Measurements from ENCODE around the gene DRAP1. TPM values are rescaled to one million over a fixed set of nuclear protein-coding genes. Genes with fewer than 3 reads are reported as not detected.
A peak's percentile ranks its signal among the peaks of the same experiment; 100 is the strongest.
"Not testable (repeated sequence)": the region's sequence is repeated elsewhere in the genome, so short reads cannot be mapped to it uniquely, and the experiment has no call there.

DRAP1 gene
- total RNA-seq, 1 experiment from 2014 or later = 114 TPM

DNA sequence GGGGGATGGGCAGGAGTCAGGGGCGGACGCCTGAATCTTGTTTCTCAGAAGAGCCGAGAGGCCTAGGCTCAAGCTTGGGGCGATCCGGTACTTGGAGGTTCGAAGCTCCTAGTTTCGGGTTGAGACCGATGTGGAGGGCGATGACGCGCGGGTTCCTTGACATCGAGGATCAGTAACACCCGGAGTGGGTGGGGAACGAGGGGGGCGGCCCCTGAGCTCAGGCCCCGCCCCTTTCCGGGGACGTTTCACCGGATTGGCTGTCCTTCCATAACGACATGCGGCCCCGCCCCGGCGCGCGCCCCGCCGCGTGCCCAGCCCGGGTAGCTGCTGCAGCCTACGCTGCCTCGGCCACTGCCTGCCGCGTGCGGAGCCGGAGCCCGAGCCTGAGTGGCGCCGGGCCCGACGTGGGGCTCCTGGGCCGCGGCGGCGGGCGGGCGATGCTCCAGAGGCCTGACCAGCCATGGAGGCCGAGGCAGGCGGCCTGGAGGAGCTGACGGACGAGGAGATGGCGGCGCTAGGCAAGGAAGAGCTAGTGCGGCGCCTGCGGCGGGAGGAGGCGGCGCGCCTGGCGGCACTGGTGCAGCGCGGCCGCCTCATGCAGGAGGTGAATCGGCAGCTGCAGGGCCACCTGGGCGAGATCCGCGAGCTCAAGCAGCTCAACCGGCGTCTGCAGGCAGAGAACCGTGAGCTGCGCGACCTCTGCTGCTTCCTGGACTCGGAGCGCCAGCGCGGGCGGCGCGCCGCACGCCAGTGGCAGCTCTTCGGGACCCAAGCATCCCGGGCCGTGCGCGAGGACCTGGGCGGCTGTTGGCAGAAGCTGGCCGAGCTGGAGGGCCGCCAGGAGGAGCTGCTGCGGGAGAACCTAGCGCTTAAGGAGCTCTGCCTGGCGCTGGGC, 28.7 kb upstream of the DRAP1 start, which contains the start of gene CCDC85B (continued):
- TF ChIP-seq, protein P1, sequence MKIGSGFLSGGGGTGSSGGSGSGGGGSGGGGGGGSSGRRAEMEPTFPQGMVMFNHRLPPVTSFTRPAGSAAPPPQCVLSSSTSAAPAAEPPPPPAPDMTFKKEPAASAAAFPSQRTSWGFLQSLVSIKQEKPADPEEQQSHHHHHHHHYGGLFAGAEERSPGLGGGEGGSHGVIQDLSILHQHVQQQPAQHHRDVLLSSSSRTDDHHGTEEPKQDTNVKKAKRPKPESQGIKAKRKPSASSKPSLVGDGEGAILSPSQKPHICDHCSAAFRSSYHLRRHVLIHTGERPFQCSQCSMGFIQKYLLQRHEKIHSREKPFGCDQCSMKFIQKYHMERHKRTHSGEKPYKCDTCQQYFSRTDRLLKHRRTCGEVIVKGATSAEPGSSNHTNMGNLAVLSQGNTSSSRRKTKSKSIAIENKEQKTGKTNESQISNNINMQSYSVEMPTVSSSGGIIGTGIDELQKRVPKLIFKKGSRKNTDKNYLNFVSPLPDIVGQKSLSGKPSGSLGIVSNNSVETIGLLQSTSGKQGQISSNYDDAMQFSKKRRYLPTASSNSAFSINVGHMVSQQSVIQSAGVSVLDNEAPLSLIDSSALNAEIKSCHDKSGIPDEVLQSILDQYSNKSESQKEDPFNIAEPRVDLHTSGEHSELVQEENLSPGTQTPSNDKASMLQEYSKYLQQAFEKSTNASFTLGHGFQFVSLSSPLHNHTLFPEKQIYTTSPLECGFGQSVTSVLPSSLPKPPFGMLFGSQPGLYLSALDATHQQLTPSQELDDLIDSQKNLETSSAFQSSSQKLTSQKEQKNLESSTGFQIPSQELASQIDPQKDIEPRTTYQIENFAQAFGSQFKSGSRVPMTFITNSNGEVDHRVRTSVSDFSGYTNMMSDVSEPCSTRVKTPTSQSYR (CRISPR knock-in tag; IDR thresholded peaks at IDR 0.05) = 0 out of 2 replicates have a peak, but pooled peaks have one; percentile 20
- TF ChIP-seq OVOL2 (CRISPR knock-in tag; IDR thresholded peaks at IDR 0.05; ENCODE audit: borderline replicate concordance) = no peak

DNA sequence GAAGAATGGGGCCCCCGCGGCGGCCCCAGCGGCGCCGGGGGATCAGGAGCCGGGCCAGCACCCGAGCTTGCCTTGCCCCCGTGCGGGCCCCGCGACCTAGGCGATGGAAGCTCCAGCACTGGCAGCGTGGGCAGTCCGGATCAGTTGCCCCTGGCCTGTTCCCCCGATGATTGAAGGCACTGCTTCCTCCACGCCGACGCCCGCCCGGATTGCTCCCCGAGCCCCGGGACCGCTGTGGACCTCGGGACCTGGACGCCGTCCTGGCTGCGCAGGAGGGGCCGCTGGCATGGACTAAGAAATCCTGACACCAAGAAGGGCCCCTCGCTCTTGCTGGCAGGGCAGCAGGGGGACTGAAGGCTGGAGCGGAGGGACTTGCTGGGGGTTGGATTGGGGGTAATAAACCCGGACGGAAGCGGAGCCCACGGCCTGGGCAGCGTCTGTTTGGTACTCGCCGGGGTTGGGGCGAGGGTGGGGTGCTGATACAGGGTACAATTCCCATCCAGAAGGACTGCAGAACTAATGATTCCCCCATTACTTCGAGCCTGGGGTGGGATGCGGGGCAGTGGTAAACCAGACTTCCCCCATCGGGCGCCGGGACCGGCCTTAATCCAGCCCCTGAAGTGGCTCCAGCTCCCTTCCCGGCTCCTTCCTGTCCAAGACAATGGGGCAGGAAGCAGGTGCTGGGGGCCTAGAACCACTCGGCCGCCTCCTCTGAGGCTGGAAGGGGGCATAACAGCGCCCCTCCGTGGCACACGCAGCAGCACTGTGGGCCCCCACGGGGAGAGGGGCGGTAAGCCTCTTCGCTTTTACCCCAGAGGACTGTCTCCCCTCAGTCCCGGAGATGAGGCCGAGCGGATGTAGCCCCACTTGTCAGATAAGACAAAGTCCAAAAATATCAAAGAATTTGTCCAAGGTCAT, 27.7 kb upstream of the DRAP1 start:
- H3K4me1 Mint-ChIP-seq = peaks cover 48% of the 10 kb centered on the region
- peak; percentile 17 for ATAC-seq
- peaks cover 15% of the 10 kb centered on the region for H3K27me3 Mint-ChIP-seq (ENCODE audit: low read depth)
- H3K27ac Mint-ChIP-seq = no peak overlapping the region; the same call in 1 of the 2 replicates
- POLR2A ChIA-PET = interaction anchor here (0.6 to 7.2 kb wide), 14 partner anchors 7 to 179 kb away, joined by 3 to 90 read pairs (median 4); partner anchors contain the start of genes CFL1, FOSL1, KAT5 and MUS81
- peak overlapping the region; percentile 75 for H3K4me3 Mint-ChIP-seq
- CTCF ChIA-PET = interaction anchor here (0.6 to 11.9 kb wide), 46 partner anchors 7 to 339 kb away, joined by 3 to 539 read pairs (median 6); partner anchors contain the start of genes AP5B1, BANF1, C11orf68 and CFL1
- peak; percentile 69 for DNase-seq (ENCODE audit: low spot score)
- no peaks in the 10 kb centered on the region for H3K9me3 Mint-ChIP-seq
- H3K36me3 Mint-ChIP-seq = peaks cover 10% of the 10 kb centered on the region
- peak; percentile 37; the same call in 1 of the 2 replicates for TF ChIP-seq GABPB1 (CRISPR knock-in tag; IDR thresholded peaks at IDR 0.05)
- TF ChIP-seq CREM (CRISPR knock-in tag; IDR thresholded peaks at IDR 0.05) = 0 out of 2 replicates have a peak, but pooled peaks have one; percentile 31
- TF ChIP-seq, protein P2, sequence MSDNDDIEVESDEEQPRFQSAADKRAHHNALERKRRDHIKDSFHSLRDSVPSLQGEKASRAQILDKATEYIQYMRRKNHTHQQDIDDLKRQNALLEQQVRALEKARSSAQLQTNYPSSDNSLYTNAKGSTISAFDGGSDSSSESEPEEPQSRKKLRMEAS (CRISPR knock-in tag; IDR thresholded peaks at IDR 0.05) = 0 out of 2 replicates have a peak, but pooled peaks have one; percentile 16
- TF ChIP-seq GTF2I (CRISPR knock-in tag; conservative IDR thresholded peaks at IDR 0.05) = no peak
- TF ChIP-seq NFE2L1 (CRISPR knock-in tag; IDR thresholded peaks at IDR 0.05) = peak; percentile 12; the same call in 1 of the 2 replicates
- TF ChIP-seq NFATC4 (CRISPR knock-in tag; IDR thresholded peaks at IDR 0.05) = no peak
- no peak for TF ChIP-seq RELA (CRISPR knock-in tag; IDR thresholded peaks at IDR 0.05; ENCODE audit: borderline replicate concordance)
- peak; percentile 66; the same call in 1 of the 2 replicates for TF ChIP-seq HMGXB4 (CRISPR knock-in tag; IDR thresholded peaks at IDR 0.05)
- peak; percentile 12; the same call in 1 of the 2 replicates for TF ChIP-seq CREB1 (CRISPR knock-in tag; IDR thresholded peaks at IDR 0.05)
- TF ChIP-seq IRF2 (CRISPR knock-in tag; IDR thresholded peaks at IDR 0.05; ENCODE audit: borderline replicate concordance, low read depth) = no peak
- peak; percentile 41; the same call in 1 of the 2 replicates for TF ChIP-seq ATF2 (CRISPR knock-in tag; IDR thresholded peaks at IDR 0.05; ENCODE audit: borderline replicate concordance, low read depth)
- TF ChIP-seq, protein P3, sequence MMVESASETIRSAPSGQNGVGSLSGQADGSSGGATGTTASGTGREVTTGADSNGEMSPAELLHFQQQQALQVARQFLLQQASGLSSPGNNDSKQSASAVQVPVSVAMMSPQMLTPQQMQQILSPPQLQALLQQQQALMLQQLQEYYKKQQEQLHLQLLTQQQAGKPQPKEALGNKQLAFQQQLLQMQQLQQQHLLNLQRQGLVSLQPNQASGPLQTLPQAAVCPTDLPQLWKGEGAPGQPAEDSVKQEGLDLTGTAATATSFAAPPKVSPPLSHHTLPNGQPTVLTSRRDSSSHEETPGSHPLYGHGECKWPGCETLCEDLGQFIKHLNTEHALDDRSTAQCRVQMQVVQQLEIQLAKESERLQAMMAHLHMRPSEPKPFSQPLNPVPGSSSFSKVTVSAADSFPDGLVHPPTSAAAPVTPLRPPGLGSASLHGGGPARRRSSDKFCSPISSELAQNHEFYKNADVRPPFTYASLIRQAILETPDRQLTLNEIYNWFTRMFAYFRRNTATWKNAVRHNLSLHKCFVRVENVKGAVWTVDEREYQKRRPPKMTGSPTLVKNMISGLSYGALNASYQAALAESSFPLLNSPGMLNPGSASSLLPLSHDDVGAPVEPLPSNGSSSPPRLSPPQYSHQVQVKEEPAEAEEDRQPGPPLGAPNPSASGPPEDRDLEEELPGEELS (CRISPR knock-in tag; IDR thresholded peaks at IDR 0.05) = peak; percentile 47; the same call in 1 of the 2 replicates
- TF ChIP-seq SP1 (CRISPR knock-in tag; conservative IDR thresholded peaks at IDR 0.05) = 0 out of 2 replicates have a peak, but pooled peaks have one; percentile 37
- TF ChIP-seq, protein P1 (CRISPR knock-in tag; IDR thresholded peaks at IDR 0.05) = 0 out of 2 replicates have a peak, but pooled peaks have one; percentile 0
- TF ChIP-seq MYBL2 (CRISPR knock-in tag; IDR thresholded peaks at IDR 0.05) = peak; percentile 17; the same call in 1 of the 2 replicates

DNA sequence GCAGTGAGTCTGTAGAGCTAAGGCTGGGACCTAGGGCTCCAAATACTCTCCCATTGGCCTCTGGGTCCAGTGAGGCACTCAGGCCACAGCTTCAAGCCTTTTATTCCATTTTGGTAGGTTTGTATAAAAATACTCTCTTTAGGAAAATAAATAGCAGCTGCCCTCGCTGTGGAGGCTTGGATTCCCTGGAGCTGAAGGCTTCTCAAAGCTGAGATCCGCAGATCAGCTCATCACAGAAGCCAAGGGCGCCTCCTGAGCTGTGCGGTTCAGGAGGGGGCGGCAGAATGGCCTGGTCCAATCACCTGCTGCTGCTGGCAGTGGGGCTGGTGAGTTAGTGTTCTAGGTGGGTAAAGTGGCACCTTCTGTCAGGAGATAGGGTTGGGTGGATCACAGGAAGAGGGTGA, 27.1 kb upstream of the DRAP1 start:
- not testable (repeated sequence) for H3K36me3 Mint-ChIP-seq; DNase-seq (ENCODE audit: low spot score); ATAC-seq; H3K9me3 Mint-ChIP-seq
- CTCF ChIA-PET = interaction anchor here (1.0 to 11.9 kb wide), 17 partner anchors 14 to 180 kb away, joined by 3 to 539 read pairs (median 18); partner anchors contain the start of genes AP5B1, BANF1, C11orf68 and CFL1
- POLR2A ChIA-PET = interaction anchor here (1.5 to 7.2 kb wide), 3 partner anchors 25 to 32 kb away, joined by 3 to 90 read pairs (median 12); partner anchors contain the start of genes CFL1 and MUS81
- peaks cover 20% of the 10 kb centered on the region for H3K27me3 Mint-ChIP-seq (ENCODE audit: low read depth)
- peaks cover 44% of the 10 kb centered on the region for H3K4me1 Mint-ChIP-seq
- H3K4me3 Mint-ChIP-seq = peak overlapping the region; percentile 75
- H3K27ac Mint-ChIP-seq = peak overlapping the region; percentile 89; the same call in 1 of the 2 replicates
